GM12891 (cell line): Measurements from ENCODE around the gene ZNF70.

Experiments used
- POLR2A ChIP-seq: IDR thresholded peaks from 2 replicates; pipeline ENCODE4 v1.6.1; 2011; ENCODE audit warnings: low read depth, low read length, control low read depth
- POLR2AphosphoS5 ChIP-seq: IDR thresholded peaks from 2 replicates; pipeline ENCODE4 v1.6.1; 2011; ENCODE audit warnings: low read depth, low read length, control low read depth
- SPI1 ChIP-seq: IDR thresholded peaks from 2 replicates; pipeline ENCODE4 v1.6.1; 2011; ENCODE audit warnings: low read depth, low read length, control low read depth

DNA sequence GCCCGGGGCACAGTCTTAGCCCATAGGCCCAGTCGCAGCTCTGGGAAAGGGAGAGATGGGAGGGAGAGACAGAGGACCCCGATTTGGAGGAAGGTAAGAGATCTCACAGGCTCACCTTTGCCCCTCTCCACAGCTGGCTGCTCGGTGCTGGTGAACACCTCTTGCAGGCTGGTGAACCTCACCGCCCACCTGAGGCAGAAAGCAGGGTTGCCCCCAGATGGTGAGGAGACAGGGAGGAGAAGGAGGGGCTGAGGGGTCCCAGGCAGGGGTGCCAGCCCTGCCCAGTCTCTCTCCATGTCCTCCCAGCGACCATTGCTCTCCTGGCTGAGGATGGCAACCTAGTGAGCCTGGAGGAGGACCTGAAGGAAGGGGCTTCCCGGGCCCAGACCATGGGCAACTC, 13.0 kb upstream of the ZNF70 start:
- TF ChIP-seq POLR2A (no peak), POLR2AphosphoS5 (no peak), SPI1 (no peak)
